A673 (cell line): ENCODE results near the gene DPYD.

Source experiments
- EZH2 ChIP-seq: fragments of 200-600 bp; sonication (generic); IDR thresholded peaks from 2 replicates; pipeline ENCODE4 v1.6.1; 2017; ENCODE audit warnings: borderline replicate concordance, low read depth, mild to moderate bottlenecking, mixed read lengths, antibody characterized with exemption, low read length; ENCODE audit not compliant: poor library complexity, severe bottlenecking
- TF ChIP-seq, protein P1 (sequence below): fragments of 300-800, 200-600 bp; sonication (generic); conservative IDR thresholded peaks from 2 replicates; pipeline ENCODE4 v1.5.1; 2017; ENCODE audit warnings: low read depth, mild to moderate bottlenecking, antibody characterized with exemption, low read length, moderate library complexity, mixed read lengths

DNA sequence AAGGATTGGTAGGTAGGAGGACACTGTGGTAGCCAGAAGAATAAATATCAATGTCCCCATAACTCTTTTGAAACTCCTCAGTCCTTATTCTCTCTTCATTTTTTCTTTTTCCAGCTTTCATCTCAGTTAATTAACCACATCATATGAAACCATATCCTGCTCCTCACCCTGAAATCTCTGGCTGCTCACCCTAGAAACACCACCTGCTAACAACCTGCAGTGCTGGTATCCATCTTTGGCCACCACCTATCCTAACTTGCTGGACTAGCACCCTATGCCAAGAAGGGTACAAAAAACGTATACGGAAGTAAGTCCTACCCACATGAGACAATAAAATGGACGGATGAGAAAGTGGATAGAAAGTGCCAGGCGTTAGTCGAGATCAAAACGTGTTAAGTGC is 13.7 kb upstream of the DPYD start:
- TF ChIP-seq, protein P1, sequence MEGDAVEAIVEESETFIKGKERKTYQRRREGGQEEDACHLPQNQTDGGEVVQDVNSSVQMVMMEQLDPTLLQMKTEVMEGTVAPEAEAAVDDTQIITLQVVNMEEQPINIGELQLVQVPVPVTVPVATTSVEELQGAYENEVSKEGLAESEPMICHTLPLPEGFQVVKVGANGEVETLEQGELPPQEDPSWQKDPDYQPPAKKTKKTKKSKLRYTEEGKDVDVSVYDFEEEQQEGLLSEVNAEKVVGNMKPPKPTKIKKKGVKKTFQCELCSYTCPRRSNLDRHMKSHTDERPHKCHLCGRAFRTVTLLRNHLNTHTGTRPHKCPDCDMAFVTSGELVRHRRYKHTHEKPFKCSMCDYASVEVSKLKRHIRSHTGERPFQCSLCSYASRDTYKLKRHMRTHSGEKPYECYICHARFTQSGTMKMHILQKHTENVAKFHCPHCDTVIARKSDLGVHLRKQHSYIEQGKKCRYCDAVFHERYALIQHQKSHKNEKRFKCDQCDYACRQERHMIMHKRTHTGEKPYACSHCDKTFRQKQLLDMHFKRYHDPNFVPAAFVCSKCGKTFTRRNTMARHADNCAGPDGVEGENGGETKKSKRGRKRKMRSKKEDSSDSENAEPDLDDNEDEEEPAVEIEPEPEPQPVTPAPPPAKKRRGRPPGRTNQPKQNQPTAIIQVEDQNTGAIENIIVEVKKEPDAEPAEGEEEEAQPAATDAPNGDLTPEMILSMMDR: no peak
- TF ChIP-seq EZH2: no peak
